Measurements from ENCODE around the gene ELP5. TPM values are rescaled to one million over a fixed set of nuclear protein-coding genes. Genes with fewer than 3 reads are reported as not detected.

Gene ELP5
- total RNA-seq, 4 donors from 2014 or later, result 10.8 to 20.6 (median 17.1) TPM

DNA sequence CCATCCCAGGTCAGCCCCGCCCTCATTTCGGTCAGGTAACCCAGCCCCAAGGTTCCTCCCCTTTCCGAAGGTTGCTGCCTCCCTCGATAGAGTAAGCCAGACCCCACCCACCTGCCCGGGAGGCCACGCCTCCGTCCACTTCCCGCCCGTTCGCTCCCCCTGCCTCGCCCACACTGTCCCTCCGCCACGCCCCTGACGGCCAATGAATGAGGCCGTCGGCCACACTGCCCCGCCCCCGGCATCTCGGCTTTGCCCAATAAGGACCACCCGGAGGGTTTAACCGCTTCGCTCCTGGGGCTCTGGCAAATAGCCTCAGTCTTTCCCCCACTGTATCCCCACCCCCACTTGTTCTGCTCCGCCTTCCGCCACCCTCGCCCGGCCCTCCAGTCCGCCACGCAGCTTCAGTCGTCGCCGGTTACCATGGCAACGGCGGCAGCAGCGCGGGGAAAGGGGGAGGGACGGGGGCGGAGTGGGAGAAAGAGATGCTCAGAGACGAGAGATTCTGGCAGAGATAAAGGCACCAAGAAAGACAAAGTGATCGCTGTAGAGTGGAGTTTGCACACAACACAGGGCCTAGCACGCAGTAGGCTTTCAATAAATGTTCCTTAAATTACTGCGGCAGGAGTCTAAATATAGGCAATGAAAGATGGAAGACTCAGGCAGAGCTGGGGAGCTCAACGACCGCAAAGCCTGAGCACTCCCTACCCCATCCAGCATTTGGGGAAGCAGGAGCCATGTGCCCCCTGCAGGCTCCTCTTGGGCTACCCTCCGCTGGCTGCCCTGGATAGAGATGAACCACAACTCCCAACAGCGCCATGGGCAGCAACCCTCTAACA is 37.5 kb upstream of the ELP5 start:
- no peak for TF ChIP-seq POLR2A (IDR thresholded peaks at IDR 0.05)
- TF ChIP-seq, protein P1, sequence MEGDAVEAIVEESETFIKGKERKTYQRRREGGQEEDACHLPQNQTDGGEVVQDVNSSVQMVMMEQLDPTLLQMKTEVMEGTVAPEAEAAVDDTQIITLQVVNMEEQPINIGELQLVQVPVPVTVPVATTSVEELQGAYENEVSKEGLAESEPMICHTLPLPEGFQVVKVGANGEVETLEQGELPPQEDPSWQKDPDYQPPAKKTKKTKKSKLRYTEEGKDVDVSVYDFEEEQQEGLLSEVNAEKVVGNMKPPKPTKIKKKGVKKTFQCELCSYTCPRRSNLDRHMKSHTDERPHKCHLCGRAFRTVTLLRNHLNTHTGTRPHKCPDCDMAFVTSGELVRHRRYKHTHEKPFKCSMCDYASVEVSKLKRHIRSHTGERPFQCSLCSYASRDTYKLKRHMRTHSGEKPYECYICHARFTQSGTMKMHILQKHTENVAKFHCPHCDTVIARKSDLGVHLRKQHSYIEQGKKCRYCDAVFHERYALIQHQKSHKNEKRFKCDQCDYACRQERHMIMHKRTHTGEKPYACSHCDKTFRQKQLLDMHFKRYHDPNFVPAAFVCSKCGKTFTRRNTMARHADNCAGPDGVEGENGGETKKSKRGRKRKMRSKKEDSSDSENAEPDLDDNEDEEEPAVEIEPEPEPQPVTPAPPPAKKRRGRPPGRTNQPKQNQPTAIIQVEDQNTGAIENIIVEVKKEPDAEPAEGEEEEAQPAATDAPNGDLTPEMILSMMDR (IDR thresholded peaks at IDR 0.05), result no peak
- 0 to 1% methylated on average over 45 of the region's 45 CpGs for WGBS, 2 donors

DNA sequence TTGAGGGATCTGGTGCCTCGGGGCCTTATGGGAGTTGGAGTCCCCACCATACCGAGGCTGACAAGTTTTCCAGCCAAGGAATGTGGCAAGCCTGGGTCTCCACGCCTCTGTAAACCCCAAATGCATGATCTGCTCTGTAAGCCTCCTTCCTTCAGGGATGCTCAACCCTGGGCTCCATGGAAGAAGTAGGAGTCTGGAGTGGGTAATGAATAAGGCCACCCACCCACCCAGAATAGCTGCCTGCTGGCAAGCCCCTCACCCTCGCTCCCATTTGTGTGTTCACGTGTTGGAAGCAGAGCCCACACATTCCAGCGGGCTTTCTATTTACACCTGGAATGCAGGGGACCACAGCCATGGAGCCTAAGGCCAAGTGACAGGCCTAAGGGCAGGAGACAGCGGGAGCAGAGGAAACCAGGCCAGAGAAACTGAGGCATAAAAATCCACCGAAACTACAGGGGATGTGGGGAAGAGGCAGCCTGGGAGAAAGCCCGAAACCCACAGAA is 36.8 kb upstream of the ELP5 start:
- TF ChIP-seq, protein P1 (IDR thresholded peaks at IDR 0.05), result no peak
- TF ChIP-seq POLR2A (IDR thresholded peaks at IDR 0.05), result no peak
- 23 to 29% methylated on average over 9 of the region's 9 CpGs for WGBS, 2 donors
- no peak for DNase-seq (ENCODE audit: low spot score in 2 of 2)
- intact Hi-C loops (cut with DNase I; ENCODE audit: low total_unique reads), result no loop called here
- H3K4me3 ChIP-seq (ENCODE audit: low read depth, poor library complexity, severe bottlenecking), result no peak overlapping the region

More for the DNA sequence above, 37.5 kb upstream of the ELP5 start:
- intact Hi-C loops (cut with DNase I; ENCODE audit: low total_unique reads), result no loop called here
- peak overlapping the region; percentile 20 for H3K4me3 ChIP-seq (ENCODE audit: low read depth, poor library complexity, severe bottlenecking)
- DNase-seq (ENCODE audit: low spot score in 2 of 2), result peak; percentile 95 to 99

DNA sequence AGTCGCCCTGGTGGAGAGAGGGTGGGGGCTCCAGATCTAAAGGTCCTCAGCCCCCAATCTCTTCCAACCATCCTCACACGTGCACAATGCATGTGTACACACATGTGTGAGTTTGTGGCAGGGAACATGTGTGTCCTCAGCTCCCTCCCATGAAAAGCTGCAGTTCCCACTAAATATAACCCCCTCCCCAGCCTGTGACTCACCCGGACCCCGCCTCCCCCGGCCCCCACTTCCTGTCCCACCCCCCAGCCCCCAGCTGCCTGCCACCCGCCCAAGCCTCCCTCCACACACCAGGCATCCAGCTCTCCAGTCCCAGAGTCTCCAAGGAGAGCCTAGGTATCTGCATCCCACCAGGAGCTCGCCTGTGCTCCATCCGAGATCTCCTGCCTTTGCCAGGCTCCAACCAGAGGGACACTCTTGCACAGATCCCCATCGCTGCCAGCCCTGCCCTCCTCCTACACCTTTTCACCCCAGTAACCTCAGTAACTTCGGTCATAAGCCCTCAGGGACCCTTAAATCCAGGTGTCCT is 36.3 kb upstream of the ELP5 start:
- no peak overlapping the region for H3K4me3 ChIP-seq (ENCODE audit: low read depth, poor library complexity, severe bottlenecking)
- no peak for DNase-seq (ENCODE audit: low spot score in 2 of 2)
- no peak for TF ChIP-seq POLR2A (IDR thresholded peaks at IDR 0.05)
- TF ChIP-seq, protein P1 (IDR thresholded peaks at IDR 0.05), result no peak
- intact Hi-C loops (cut with DNase I; ENCODE audit: low total_unique reads), result no loop called here
- 23 to 31% methylated on average over 8 to 9 of the region's 10 CpGs for WGBS, 2 donors

DNA sequence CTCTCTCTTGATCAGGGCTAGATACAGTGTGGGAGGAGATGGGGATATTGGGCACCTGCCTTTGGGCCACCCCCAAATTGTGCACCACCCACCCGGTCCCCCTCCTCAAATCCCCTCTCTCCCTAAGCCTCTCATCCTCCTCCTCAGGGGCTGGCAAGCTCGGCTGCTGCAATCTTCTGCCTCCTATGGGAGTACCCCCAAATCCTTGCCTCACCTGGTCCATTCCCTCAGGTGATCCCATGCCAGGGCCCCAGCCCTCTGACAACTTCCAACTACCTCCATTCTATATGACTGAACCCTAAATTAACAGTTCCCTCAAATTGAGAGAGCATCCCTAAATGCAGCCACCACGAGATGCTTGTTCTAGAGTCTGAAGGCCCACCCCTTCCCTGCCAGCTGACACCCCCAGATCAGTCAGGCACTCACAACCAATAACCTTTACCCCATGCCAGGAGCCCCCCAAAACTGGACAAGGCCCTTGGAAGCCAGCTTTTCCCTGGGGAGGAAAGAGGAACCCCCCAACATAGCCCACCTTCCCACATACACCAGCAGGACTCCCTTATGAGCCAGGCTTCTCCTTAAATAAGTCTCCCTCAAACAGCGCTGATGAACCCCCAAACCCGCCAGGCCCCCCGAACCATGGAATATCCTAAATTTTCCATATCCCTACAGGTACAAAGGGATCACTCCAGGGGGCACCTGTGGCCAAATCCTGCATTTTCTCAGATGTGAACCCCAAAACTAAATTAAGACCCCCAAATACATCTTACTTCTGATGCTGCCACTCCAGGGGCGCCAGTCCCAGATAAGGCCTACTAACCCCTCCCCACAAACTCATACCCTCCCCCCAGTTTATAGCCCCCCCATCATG is 35.5 kb upstream of the ELP5 start:
- DNase-seq (ENCODE audit: low spot score in 2 of 2), result no peak
- TF ChIP-seq, protein P1 (IDR thresholded peaks at IDR 0.05), result no peak
- no peak for TF ChIP-seq POLR2A (IDR thresholded peaks at IDR 0.05)
- no peak overlapping the region for H3K4me3 ChIP-seq (ENCODE audit: low read depth, poor library complexity, severe bottlenecking)
- intact Hi-C loops (cut with DNase I; ENCODE audit: low total_unique reads), result no loop called here
- WGBS, 2 donors, result 33 to 38% methylated on average over 7 of the region's 7 CpGs

DNA sequence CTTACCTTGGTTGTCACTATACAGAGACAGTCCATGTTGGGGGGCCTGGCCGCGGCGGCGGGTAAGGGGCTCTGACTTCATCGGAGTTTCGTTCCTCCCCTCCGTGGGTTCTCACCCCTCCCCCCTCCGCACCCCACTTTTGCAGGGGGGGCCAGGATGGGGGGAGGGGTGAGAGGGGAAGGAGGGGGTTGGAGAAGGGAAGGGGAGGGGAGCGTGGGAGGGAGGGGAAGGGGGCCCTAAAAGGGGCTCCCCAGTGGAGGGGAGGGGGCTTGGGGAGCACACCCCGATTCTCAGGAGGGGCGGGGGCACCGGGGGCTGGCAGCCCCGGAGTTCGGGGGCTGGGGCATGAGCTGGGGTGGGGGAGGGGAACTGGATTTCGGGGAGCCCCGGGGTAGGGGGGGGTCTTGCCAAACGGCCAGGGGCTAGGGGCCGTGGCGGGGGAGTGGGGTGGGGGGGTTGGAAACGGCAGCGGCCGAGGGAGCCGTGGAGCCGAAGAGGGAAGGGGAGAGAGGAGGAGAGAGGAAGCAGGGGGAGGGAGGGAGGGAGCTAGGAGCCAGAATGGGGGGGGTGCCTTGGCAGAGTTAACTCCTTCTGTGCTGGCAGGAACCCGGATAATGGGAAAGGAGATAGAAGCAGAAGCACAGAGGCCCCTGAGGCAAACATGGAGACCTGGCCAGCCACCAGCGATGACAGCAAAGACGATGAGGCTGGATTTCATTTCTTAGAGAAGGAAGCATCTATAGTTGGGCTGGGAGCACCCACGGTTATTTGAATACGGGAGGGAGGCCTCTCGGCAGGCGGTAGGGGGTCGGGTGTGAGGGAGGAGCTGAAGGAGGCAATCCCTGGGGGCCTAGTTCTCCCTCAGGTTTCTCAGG is 34.7 kb upstream of the ELP5 start:
- H3K4me3 ChIP-seq (ENCODE audit: low read depth, poor library complexity, severe bottlenecking), result no peak overlapping the region
- no peak for DNase-seq (ENCODE audit: low spot score in 2 of 2)
- no peak for TF ChIP-seq POLR2A (IDR thresholded peaks at IDR 0.05)
- TF ChIP-seq, protein P1 (IDR thresholded peaks at IDR 0.05), result no peak
- WGBS, 2 donors, result 0 to 1% methylated on average over 23 to 27 of the region's 32 CpGs
- intact Hi-C loops (cut with DNase I; ENCODE audit: low total_unique reads), result no loop called here
